ENCODE measurements around the gene MAGI1.

Gene MAGI1

DNA sequence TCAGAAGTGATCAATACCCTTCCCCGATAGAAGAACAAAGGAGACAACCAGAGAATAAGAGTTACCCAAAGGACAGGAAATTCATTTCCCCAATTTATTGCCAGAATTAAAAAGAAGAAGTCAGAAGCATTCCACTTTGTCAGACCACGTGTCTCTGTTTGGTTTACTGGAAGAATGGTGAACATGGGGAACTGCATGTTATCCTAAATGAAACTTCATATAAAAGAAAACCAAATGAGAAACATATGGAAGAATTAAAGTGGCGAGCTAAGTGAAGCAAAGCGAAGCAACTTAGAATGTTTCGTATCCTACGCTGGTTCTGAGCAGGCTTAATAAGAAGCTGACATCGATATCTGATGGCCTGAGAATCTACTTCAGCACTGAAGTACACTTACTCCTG is 190.7 kb downstream of the MAGI1 start:
- DNase-seq = no peak

DNA sequence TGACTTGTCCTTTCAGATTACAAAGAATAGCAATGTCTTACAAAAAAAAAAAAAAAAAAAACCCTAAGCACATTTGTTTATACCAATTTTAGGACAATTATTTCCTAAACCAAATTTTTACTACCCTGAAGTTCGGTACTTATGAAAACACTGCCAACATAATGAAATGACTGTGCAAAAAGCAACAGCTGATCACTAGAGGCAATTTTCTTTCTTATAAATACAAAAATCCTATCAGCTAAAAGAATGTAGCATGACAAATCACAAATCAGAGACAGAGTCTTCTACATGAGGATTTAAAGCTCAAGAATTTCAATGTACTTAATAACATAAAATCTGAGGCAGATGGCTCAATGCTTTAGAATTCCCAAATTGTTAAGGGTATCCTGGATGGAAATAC is 191.8 kb downstream of the MAGI1 start:
- Mint-ChIP-seq H3K4me3 (no peak overlapping the region), H3K36me3 (ENCODE audit: low read depth) (no peaks in the 10 kb centered on the region), H3K27ac (no peak overlapping the region), H3K4me1 (no peaks in the 10 kb centered on the region), H3K9me3 (no peaks in the 10 kb centered on the region), H3K27me3 (no peaks in the 10 kb centered on the region)
- DNase-seq (no peak), ATAC-seq (no peak)

More for the DNA sequence above, 190.7 kb downstream of the MAGI1 start:
- ATAC-seq = no peak
- Mint-ChIP-seq H3K4me1 (no peaks in the 10 kb centered on the region), H3K27ac (no peak overlapping the region), H3K36me3 (ENCODE audit: low read depth) (no peaks in the 10 kb centered on the region), H3K9me3 (no peaks in the 10 kb centered on the region), H3K4me3 (no peak overlapping the region), H3K27me3 (no peaks in the 10 kb centered on the region)

DNA sequence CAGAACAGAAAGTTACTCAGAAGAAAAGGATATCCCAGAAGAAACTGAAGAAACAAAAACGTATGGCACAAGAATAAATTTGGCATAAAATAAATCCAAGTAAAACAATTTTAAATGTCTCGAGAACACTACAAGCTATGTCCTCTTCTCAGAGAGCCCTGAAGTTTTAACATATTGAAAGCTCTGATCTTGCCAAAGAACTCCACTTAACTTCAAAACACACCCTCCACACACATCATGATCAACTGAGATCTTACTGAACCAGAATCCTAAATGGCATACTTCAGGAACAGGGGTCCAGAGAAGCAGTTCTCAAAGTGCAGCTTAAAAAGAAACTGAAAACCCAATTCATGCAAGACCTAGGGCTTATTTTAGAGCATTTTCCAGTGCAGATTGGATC is 194.3 kb downstream of the MAGI1 start:
- H3K4me1 Mint-ChIP-seq = no peaks in the 10 kb centered on the region
- DNase-seq (no peak), ATAC-seq (no peak)
- no peak overlapping the region for H3K4me3 Mint-ChIP-seq
- no peaks in the 10 kb centered on the region for H3K27me3 Mint-ChIP-seq
- no peak overlapping the region for H3K27ac Mint-ChIP-seq
- no peaks in the 10 kb centered on the region for H3K36me3 Mint-ChIP-seq (ENCODE audit: low read depth)
- no peaks in the 10 kb centered on the region for H3K9me3 Mint-ChIP-seq

DNA sequence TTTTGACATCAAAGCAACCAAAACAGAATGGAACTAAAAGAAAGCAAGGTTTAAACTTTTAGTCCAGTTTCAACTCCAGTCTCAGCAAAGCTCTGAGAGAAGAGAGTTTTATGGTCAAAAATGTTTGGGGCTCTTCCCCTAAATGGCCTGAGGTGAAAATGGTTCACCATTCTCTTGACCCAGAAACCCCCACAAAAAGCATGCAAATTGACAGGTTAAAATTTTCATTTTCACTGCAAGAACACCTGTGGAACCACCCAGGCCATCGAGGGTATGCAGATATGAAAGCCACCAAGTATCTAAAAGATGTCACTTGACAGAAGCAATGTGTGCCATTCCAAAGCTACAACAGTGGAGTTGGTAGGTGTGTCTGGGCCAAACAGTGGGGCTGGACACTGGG is 195.0 kb downstream of the MAGI1 start:
- no peak overlapping the region for H3K27ac Mint-ChIP-seq
- no peaks in the 10 kb centered on the region for H3K9me3 Mint-ChIP-seq
- H3K4me1 Mint-ChIP-seq = no peaks in the 10 kb centered on the region
- H3K27me3 Mint-ChIP-seq = no peaks in the 10 kb centered on the region
- DNase-seq (no peak), ATAC-seq (no peak)
- H3K4me3 Mint-ChIP-seq = no peak overlapping the region
- H3K36me3 Mint-ChIP-seq (ENCODE audit: low read depth) = no peaks in the 10 kb centered on the region

DNA sequence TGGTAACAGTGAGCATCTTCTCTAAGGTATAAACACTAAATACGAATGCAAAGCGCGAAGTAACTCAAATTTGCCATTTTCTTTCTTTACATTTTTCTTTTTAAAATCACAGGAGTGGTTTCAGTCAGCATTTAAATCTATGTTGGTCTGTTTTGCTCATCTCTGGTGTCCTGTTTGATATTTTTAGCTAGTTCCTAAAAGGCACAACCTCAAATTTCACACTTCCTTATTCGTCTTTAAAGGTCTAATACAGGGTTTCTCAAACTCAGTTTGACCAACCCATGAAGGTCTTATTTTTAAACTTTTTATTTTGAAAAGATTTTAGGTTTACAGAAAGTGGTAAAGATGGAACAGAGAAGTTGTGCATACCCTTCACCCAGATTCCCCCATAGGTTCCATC is 201.1 kb downstream of the MAGI1 start:
- DNase-seq = no peak
- Mint-ChIP-seq H3K36me3 (ENCODE audit: low read depth) (no peaks in the 10 kb centered on the region), H3K4me1 (no peaks in the 10 kb centered on the region), H3K27me3 (no peaks in the 10 kb centered on the region), H3K9me3 (peaks cover 6% of the 10 kb centered on the region), H3K4me3 (no peak overlapping the region), H3K27ac (no peak overlapping the region)
- ATAC-seq = no peak

DNA sequence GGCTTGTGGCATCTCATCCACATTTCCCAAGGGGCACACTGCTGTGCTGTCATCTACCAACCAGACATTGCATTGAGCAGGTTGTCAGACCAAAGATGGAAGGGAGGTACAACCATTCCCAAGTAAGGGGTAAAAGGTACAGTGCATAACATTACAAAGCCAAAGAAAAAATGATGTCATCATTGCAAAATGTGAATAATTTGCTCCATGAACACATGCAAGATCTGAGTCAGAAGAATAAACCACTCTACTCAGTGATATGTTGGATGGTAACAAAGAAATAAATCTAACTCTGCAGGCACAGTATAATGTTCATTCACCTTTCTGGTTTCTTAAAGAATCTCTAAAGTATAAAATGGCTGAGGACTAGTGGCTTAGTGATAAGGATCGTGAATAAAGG is 202.7 kb downstream of the MAGI1 start:
- Mint-ChIP-seq H3K36me3 (ENCODE audit: low read depth) (no peaks in the 10 kb centered on the region), H3K27ac (no peak overlapping the region), H3K9me3 (peaks cover 6% of the 10 kb centered on the region), H3K27me3 (no peaks in the 10 kb centered on the region), H3K4me3 (no peak overlapping the region), H3K4me1 (no peaks in the 10 kb centered on the region)
- no peak for DNase-seq
- ATAC-seq = no peak

DNA sequence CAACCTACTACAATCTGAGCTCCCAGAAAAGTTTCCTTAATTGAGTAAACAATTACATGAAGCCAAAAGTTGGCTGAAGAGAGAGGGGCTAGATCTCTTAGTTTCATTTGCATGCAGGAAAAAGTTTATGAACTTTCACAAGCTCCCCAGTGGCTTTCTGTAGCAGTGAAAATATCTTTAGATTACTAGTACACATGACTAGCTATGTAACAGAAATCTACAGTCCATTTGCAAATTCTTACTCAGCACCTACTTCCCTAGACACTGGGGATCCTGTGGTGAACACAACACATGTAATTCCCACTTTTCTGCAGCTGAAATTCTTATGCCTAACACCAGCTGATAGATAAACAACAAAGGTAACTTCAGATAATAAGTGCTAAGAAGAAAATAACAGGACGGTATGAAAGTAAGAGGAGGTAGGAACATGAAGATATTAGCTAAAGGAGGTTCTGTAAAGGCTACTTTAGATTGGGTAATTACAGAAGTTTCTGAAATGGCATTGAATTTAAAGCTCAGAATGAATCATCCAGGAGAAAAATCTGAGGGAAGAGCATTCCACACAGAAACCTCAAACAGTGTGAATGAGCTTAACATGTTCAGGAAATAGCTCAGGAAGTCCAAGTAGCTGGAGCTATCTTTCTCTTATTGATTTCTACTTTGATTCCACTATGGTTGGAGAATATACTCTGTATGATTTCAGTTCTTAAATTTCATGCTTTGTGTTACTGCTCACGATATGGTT is 204.8 kb downstream of the MAGI1 start:
- ATAC-seq (no peak), DNase-seq (no peak)
- Mint-ChIP-seq H3K4me3 (no peak overlapping the region), H3K36me3 (ENCODE audit: low read depth) (no peaks in the 10 kb centered on the region), H3K4me1 (no peaks in the 10 kb centered on the region), H3K27me3 (no peaks in the 10 kb centered on the region), H3K27ac (no peak overlapping the region), H3K9me3 (peaks cover 6% of the 10 kb centered on the region)

DNA sequence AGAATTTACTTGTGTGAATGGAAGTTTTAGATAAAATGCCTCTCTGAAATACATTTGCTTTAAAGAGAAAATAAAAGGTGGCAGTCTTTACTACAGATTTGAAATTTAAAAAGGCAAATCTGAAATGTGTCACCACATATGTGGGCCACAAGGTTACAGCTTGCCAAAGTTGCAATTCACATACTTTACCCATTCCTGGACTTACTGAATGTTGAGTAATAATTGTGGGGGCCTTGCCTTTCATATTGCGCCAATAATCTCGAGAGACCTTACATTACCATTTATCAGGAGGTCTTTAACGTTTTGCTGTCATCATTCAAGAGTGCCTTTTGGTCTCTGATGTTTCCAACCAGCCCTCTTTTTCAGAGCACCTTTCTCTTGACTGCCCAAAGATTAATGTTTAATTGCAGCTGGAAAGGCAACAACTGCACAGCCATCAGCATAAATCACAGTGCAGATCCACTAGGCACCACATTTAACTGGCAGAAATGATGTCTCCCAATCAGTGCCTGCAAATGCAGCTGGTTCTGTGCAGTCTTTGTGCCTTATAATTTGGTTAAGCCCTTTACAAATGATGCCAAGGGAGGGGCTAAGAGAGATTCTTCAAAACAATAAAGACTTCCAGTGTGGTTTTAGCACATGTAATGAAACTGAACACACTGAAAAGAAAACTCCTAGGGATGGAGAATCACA is 206.8 kb downstream of the MAGI1 start:
- H3K4me3 Mint-ChIP-seq = no peak overlapping the region
- DNase-seq = no peak
- H3K27ac Mint-ChIP-seq = no peak overlapping the region
- ATAC-seq = no peak
- no peaks in the 10 kb centered on the region for H3K27me3 Mint-ChIP-seq
- peaks cover 6% of the 10 kb centered on the region for H3K9me3 Mint-ChIP-seq
- H3K4me1 Mint-ChIP-seq = no peaks in the 10 kb centered on the region
- no peaks in the 10 kb centered on the region for H3K36me3 Mint-ChIP-seq (ENCODE audit: low read depth)

DNA sequence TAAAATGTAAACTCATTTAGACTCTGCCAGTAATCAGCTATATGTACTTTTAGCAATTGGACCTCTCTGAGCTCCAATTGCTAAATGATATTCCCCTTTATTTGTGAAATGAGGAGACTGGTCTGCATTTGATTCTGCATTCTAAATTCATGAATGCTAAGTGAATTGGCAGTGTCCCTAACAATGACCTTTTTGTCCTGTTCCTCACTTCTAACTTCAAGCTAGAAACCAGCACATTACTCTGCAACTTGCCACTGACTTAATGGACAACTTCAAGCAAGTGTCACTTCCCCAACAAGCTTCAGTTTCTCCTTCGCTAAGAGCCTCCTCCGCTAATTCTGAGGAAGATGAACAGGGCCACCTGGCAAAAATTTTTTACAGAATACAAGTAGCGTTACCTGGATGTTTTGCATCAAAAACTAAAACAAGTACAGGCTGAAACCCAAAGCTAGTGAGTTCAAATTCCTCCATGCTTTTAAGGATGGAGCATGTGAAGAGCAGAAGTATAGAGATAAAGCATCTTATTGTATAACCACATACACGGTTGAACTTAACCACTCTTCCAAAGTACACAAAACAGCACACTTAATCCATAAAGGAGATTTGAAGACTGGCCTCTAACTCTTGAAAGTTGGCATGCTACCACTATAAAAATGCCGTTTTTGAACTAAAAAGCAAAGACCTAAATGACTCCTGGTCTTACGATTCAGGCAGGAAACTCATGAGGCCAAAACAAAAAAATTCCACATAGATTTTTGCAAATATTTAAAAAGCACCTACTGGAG is 207.6 kb downstream of the MAGI1 start:
- DNase-seq = no peak
- Mint-ChIP-seq H3K27ac (no peak overlapping the region), H3K4me3 (no peak overlapping the region), H3K27me3 (no peaks in the 10 kb centered on the region), H3K36me3 (ENCODE audit: low read depth) (no peaks in the 10 kb centered on the region), H3K4me1 (no peaks in the 10 kb centered on the region), H3K9me3 (peaks cover 6% of the 10 kb centered on the region)
- no peak for ATAC-seq

DNA sequence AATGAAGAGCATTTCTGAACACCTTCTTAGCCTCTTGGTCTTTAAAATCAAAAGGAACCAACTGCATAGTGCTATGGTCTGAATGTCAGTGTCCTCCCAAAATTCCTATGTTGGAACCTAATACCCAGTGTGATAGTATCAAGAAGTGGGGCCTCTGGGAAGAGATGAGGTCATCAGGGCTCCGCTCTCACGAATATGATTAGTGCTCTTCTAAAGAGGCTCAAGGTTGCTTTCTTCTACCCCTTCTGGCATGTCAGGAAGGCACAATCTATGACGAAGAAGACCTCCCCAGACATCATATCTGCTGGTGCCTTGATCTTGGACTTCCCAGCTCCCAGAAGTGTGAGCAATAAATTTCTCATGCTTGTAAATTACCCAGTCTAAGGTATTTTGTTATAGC is 209.5 kb downstream of the MAGI1 start:
- no peaks in the 10 kb centered on the region for H3K36me3 Mint-ChIP-seq (ENCODE audit: low read depth)
- H3K27me3 Mint-ChIP-seq = no peaks in the 10 kb centered on the region
- H3K4me3 Mint-ChIP-seq = no peak overlapping the region
- DNase-seq (no peak), ATAC-seq (no peak)
- H3K9me3 Mint-ChIP-seq = no peaks in the 10 kb centered on the region
- no peak overlapping the region for H3K27ac Mint-ChIP-seq
- no peaks in the 10 kb centered on the region for H3K4me1 Mint-ChIP-seq

DNA sequence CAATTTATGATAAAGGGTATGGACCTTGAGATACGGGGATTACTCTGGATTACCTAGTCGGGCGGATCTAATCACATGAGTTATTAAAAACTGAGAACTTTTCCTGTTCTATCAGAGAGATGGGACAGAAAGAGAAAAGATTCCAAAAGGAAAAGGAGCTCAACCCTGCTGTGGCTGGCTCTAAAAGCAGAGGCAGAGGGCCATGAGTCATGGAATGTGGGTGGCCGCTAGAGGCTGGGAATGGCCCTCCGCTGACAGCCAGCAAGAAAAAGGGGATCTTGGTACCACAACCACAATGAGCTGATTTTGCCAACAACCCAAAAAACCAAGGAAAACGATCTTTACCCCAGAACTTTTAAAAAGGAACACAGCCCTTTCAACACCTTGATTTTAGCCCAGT is 210.0 kb downstream of the MAGI1 start:
- H3K27ac Mint-ChIP-seq = no peak overlapping the region
- no peaks in the 10 kb centered on the region for H3K36me3 Mint-ChIP-seq (ENCODE audit: low read depth)
- H3K4me3 Mint-ChIP-seq = no peak overlapping the region
- H3K27me3 Mint-ChIP-seq = no peaks in the 10 kb centered on the region
- no peak for ATAC-seq
- no peaks in the 10 kb centered on the region for H3K4me1 Mint-ChIP-seq
- H3K9me3 Mint-ChIP-seq = no peaks in the 10 kb centered on the region
- no peak for DNase-seq

DNA sequence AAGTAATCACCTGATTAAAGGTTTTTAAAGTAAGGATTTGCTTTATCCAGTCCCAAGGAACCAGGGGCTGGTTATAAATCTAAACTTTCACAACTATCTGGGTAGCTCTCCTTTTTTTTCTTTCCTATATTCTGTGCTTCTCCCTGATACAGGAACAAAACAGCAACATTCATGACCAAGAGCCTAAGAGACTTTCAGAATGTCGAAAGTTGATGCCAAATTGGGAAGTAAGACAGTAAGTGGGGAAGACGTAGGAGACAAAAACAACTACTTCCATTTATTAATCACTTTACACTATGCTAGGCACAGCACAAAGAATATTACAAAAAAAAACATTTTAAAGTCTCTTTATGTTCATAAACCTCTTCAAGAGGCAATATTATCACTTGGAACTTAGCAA is 211.6 kb downstream of the MAGI1 start:
- Mint-ChIP-seq H3K4me3 (no peak overlapping the region), H3K27me3 (no peaks in the 10 kb centered on the region), H3K27ac (no peak overlapping the region), H3K36me3 (ENCODE audit: low read depth) (no peaks in the 10 kb centered on the region), H3K4me1 (no peaks in the 10 kb centered on the region), H3K9me3 (no peaks in the 10 kb centered on the region)
- DNase-seq (no peak), ATAC-seq (no peak)

DNA sequence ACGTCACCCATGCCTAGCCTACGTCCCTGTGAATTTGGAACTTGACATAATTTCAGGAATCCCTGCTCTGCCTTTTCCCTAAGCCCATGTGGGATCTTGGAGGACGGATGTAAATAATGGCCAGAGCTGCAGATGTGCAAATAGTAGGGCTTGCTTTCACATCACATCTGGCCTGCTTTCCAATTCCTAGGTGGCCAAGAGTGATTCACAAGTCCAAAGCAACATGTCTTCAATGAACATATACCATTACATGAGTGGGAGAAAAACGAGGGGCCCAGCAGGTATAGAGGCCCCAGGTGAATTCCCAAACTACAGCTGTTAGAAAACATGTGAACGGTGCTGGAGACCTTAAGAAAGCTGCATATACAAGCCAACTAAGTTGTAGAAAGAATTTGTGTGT is 214.6 kb downstream of the MAGI1 start:
- H3K27me3 Mint-ChIP-seq = no peaks in the 10 kb centered on the region
- no peak overlapping the region for H3K27ac Mint-ChIP-seq
- no peaks in the 10 kb centered on the region for H3K36me3 Mint-ChIP-seq (ENCODE audit: low read depth)
- no peaks in the 10 kb centered on the region for H3K4me1 Mint-ChIP-seq
- no peak overlapping the region for H3K4me3 Mint-ChIP-seq
- peaks cover 9% of the 10 kb centered on the region for H3K9me3 Mint-ChIP-seq
- ATAC-seq (no peak), DNase-seq (no peak)

DNA sequence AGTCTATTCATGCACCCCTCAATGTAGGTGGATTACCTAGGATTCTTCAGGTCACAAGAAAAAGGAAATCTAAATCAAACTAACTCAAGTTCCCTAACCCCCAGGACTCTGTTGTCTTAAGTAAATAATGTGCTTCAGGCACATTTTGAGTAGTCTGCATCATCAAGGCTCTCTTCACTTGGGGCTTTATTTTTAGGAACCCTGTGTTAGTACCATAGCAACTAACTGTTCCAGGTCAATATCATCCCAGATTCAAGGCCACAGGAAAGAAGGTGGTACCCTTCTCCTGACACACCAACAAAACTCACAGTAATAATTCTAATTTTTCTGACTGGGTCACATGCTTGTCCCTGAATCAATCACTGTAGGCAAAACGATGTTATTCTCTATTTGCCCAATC is 218.1 kb downstream of the MAGI1 start:
- Mint-ChIP-seq H3K27me3 (no peaks in the 10 kb centered on the region), H3K9me3 (peaks cover 9% of the 10 kb centered on the region), H3K4me3 (no peak overlapping the region), H3K27ac (no peak overlapping the region), H3K36me3 (ENCODE audit: low read depth) (no peaks in the 10 kb centered on the region), H3K4me1 (no peaks in the 10 kb centered on the region)
- no peak for DNase-seq
- ATAC-seq = no peak

DNA sequence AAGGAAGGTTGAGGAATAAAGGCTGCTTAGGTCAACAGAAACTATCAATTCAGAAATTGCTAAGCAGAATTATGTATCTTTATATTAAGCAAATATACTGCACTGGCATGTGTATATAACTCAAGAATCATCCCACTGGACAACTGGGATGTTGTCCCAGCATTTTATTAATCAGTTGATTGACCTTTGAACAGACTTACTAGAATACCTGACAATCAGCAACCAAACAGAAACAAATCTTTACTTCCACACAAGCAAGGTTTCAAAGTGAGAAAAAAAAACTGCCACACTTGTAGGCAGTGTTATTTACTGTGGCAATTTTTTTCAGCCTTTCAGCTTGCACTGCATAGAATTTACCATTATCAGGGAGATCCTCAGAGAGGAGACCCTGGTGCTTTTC is 218.8 kb downstream of the MAGI1 start:
- Mint-ChIP-seq H3K9me3 (peaks cover 9% of the 10 kb centered on the region), H3K4me3 (no peak overlapping the region), H3K27ac (no peak overlapping the region), H3K27me3 (no peaks in the 10 kb centered on the region), H3K36me3 (ENCODE audit: low read depth) (no peaks in the 10 kb centered on the region), H3K4me1 (no peaks in the 10 kb centered on the region)
- DNase-seq = no peak
- no peak for ATAC-seq

Data from activated naive CD8-positive, alpha-beta T cell treated with anti-CD3 and anti-CD28 coated beads, Interleukin-2, amount 50 U/mL, for 24 hours (primary cell).